ACHN (cell line): Measurements from ENCODE around the gene TAS1R3.

Source experiments
- DNase-seq: peaks from one replicate; pipeline ENCODE4 v3.0.0-alpha.2; 2015
- in situ Hi-C: cut with HindIII; loops from 2 replicates; pipeline ENCODE4 v1.10.0; 2017; ENCODE audit warnings: low sequenced_read_pairs, low pct_ligation_motif_present, low pct_unique_long_range_greater_than_20kb

Gene TAS1R3

GRCh38 chr1:1332031-1332755, 1.1 kb downstream of the TAS1R3 start:
- DNase-seq = no peak
- in situ Hi-C loops = no loop called here

- no peak for DNase-seq
- in situ Hi-C loops = no loop called here
These were observed 1.8 kb downstream of the TAS1R3 start for GRCh38 chr1:1332774-1333480.

- no peak for DNase-seq
These were observed 2.6 kb downstream of the TAS1R3 start for GRCh38 chr1:1333551-1334241.

GRCh38 chr1:1334835-1335234, 3.8 kb downstream of the TAS1R3 start:
- in situ Hi-C loops = no loop called here
- no peak for DNase-seq

More at GRCh38 chr1:1333551-1334241, 2.6 kb downstream of the TAS1R3 start:
- in situ Hi-C loops = no loop called here

- in situ Hi-C loops = no loop called here
- DNase-seq = no peak
These were observed 4.2 kb downstream of the TAS1R3 start for GRCh38 chr1:1335283-1335682.

GRCh38 chr1:1335792-1336248, 4.7 kb downstream of the TAS1R3 start:
- in situ Hi-C loops = no loop called here
- DNase-seq = no peak

GRCh38 chr1:1336446-1336845, 5.4 kb downstream of the TAS1R3 start:
- in situ Hi-C loops = no loop called here
- DNase-seq = no peak

GRCh38 chr1:1336931-1337792, 6.1 kb downstream of the TAS1R3 start:
- in situ Hi-C loops = no loop called here
- no peak for DNase-seq

- DNase-seq = no peak
- in situ Hi-C loops = no loop called here
These were observed 6.7 kb downstream of the TAS1R3 start for GRCh38 chr1:1337793-1338147.

GRCh38 chr1:1338278-1338677, 7.2 kb downstream of the TAS1R3 start:
- no peak for DNase-seq
- in situ Hi-C loops = no loop called here

GRCh38 chr1:1340185-1340584, 9.1 kb downstream of the TAS1R3 start:
- DNase-seq = no peak
- in situ Hi-C loops = no loop called here

GRCh38 chr1:1340791-1341548, 9.9 kb downstream of the TAS1R3 start:
- in situ Hi-C loops = no loop called here

GRCh38 chr1:1341549-1342021, 10.5 kb downstream of the TAS1R3 start:
- no peak for DNase-seq
- in situ Hi-C loops = no loop called here

More at GRCh38 chr1:1340791-1341548, 9.9 kb downstream of the TAS1R3 start:
- DNase-seq = no peak

- no peak for DNase-seq
- in situ Hi-C loops = no loop called here
These were observed 11.0 kb downstream of the TAS1R3 start for GRCh38 chr1:1342061-1342562.

- DNase-seq = no peak
- in situ Hi-C loops = no loop called here
These were observed 11.6 kb downstream of the TAS1R3 start for GRCh38 chr1:1342584-1343115.

GRCh38 chr1:1343811-1344421, 12.8 kb downstream of the TAS1R3 start:
- in situ Hi-C loops = no loop called here
- no peak for DNase-seq
